B cell (primary cell): Measurements from ENCODE around the gene UBQLNL. TPM values are rescaled to one million over a fixed set of nuclear protein-coding genes. Genes with fewer than 3 reads are reported as not detected.

Experiments used
- ATAC-seq: fragments of 200-7000 bp; cut with Tn5 transposase; one replicate; pipeline ENCODE4 v1.10.0; 2021; ENCODE audit warnings: low read depth, mild to moderate bottlenecking, moderate number of reproducible peaks, moderate library complexity
- CTCF ChIA-PET: fragments of 350-600 bp; sonication (Branson Sonifier 250); formaldehyde crosslinking; loops from one replicate; lab custom pipeline; 2021; ENCODE audit warnings: antibody characterized with exemption, inconsistent platforms; lab: Charles Lee
- POLR2A ChIA-PET: fragments of 350-600 bp; sonication (Branson Sonifier 250); formaldehyde crosslinking; loops from one replicate; lab custom pipeline; 2021; ENCODE audit warnings: antibody characterized with exemption; lab: Charles Lee
- DNase-seq: peaks from one replicate; pipeline ENCODE4 v3.0.0; 2013
- H2AFZ ChIP-seq: 2 replicates; pipeline ENCODE4 v1.6.1; 2012; ENCODE audit warnings: mild to moderate bottlenecking, low read depth, low read length; ENCODE audit not compliant: insufficient read depth, poor library complexity, severe bottlenecking
- H3K27ac ChIP-seq, 2 donors: 1 replicate in 1 of 2; 2 replicates in 1 of 2; pipeline ENCODE4 v1.5.1; 2012 to 2013; ENCODE audit warnings: low read length in 2 of 2, mild to moderate bottlenecking in 2 of 2, moderate library complexity in 1 of 2
- H3K27me3 ChIP-seq, 4 experiments: fragments of 200-600 bp in 1 of 4; sonication (generic) in 1 of 4; replicated peaks in 1 of 4; 1 replicate in 2 of 4; 2 replicates in 2 of 4; pipeline versions ENCODE4 v1.6.1 to v1.7.0; 2013 to 2016; ENCODE audit warnings: low read length in 3 of 4, mild to moderate bottlenecking in 2 of 4, mixed read lengths in 1 of 4, moderate library complexity in 1 of 4; ENCODE audit not compliant: insufficient read depth in 4 of 4, control insufficient read depth in 3 of 4; ENCODE audit errors: control extremely low read depth in 1 of 4
- H3K36me3 ChIP-seq, 2 experiments: replicated peaks in 1 of 2; 1 replicate in 1 of 2; 2 replicates in 1 of 2; pipeline versions ENCODE4 v1.6.1 to v1.7.1; 2013; ENCODE audit warnings: low read length in 1 of 2; ENCODE audit not compliant: insufficient read depth in 2 of 2, control insufficient read depth in 1 of 2; ENCODE audit errors: control extremely low read depth in 1 of 2, extremely low read depth in 1 of 2
- H3K4me1 ChIP-seq, 2 donors: fragments of 200-600 bp in 1 of 2; sonication (generic) in 1 of 2; 1 replicate in 1 of 2; 2 replicates in 1 of 2; pipeline versions ENCODE4 v1.5.1 to v1.6.1; 2013 to 2017; ENCODE audit warnings: low read length in 2 of 2; ENCODE audit not compliant: control insufficient read depth in 2 of 2, insufficient read depth in 2 of 2
- H3K4me2 ChIP-seq: replicated peaks from 2 replicates; pipeline ENCODE3; 2012; ENCODE audit warnings: mild to moderate bottlenecking, low read depth, low read length; ENCODE audit not compliant: poor library complexity, severe bottlenecking
- H3K4me3 ChIP-seq, 5 experiments: fragments of 200-600 bp in 1 of 5; sonication (generic) in 1 of 5; 1 replicate in 3 of 5; 2 replicates in 2 of 5; pipeline versions ENCODE4 v1.5.1 to v1.7.0; 2011 to 2016; ENCODE audit warnings: low read length in 4 of 5, mild to moderate bottlenecking in 4 of 5, low read depth in 2 of 5, control low read depth in 1 of 5, moderate library complexity in 1 of 5; ENCODE audit not compliant: insufficient read depth in 1 of 5; ENCODE audit errors: control extremely low read depth in 1 of 5, extremely low read depth in 1 of 5
- H3K79me2 ChIP-seq: fragments of 200-600 bp; sonication (generic); one replicate; pipeline ENCODE4 v1.6.0; 2016; ENCODE audit warnings: low read length; ENCODE audit not compliant: control insufficient read depth, insufficient read depth
- H3K9ac ChIP-seq: fragments of 200-600 bp; sonication (generic); 2 replicates; pipeline ENCODE4 v1.6.1; 2017; ENCODE audit warnings: mild to moderate bottlenecking, low read length, moderate library complexity
- H3K9me3 ChIP-seq, 3 donors: one replicate each; pipeline versions ENCODE4 v1.6.1 to v1.7.1; 2013; ENCODE audit warnings: low read length in 2 of 3; ENCODE audit not compliant: control insufficient read depth in 2 of 3, insufficient read depth in 1 of 3; ENCODE audit errors: control extremely low read depth in 1 of 3
- H4K20me1 ChIP-seq: 2 replicates; pipeline ENCODE4 v1.6.0; 2012; ENCODE audit warnings: mild to moderate bottlenecking, low read length; ENCODE audit not compliant: insufficient read depth, control insufficient read depth, poor library complexity, severe bottlenecking
- H3K27ac Mint-ChIP-seq: one replicate; pipeline ENCODE4 v1.8.0; 2021; ENCODE audit warnings: mixed read lengths
- H3K27me3 Mint-ChIP-seq: one replicate; pipeline ENCODE4 v1.8.0; 2021; ENCODE audit warnings: mixed read lengths
- H3K4me1 Mint-ChIP-seq: one replicate; pipeline ENCODE4 v1.8.0; 2021; ENCODE audit warnings: mixed read lengths
- H3K4me3 Mint-ChIP-seq: one replicate; pipeline ENCODE4 v1.8.0; 2021; ENCODE audit warnings: mixed read lengths
- H3K9me3 Mint-ChIP-seq: one replicate; pipeline ENCODE4 v1.8.0; 2022; ENCODE audit warnings: mixed read lengths; ENCODE audit not compliant: insufficient read depth
- EZH2 ChIP-seq: IDR thresholded peaks from 2 replicates; pipeline ENCODE4 v1.6.1; 2012; ENCODE audit warnings: borderline replicate concordance, low read depth, mild to moderate bottlenecking, moderate library complexity, low read length; ENCODE audit not compliant: insufficient read depth, poor library complexity, severe bottlenecking
- WGBS: methylation state at CpG from one replicate; pipeline ENCODE4 v1.1.5; 2013; ENCODE audit warnings: missing lambda C conversion rate; ENCODE audit not compliant: insufficient coverage; 5-methylcytosine and 5-hydroxymethylcytosine counted together
- intact Hi-C: fragments of 100-400 bp; cut with micrococcal nuclease; formaldehyde crosslinking; loops from one replicate; pipeline ENCODE4 v1.10.0; 2022
- polyA plus RNA-seq: library from polyadenylated mRNA; depleted of rRNA; stranded (reverse); fragments of >200 nt; gene quantifications from 2 replicates; pipeline ENCODE4 v1.2.3, GENCODE V29; 2012
- total RNA-seq, 2 donors: library from RNA; stranded (reverse); fragments of 120-200 nt in 1 of 2; gene quantifications; 1 replicate in 1 of 2; 2 replicates in 1 of 2; pipeline versions ENCODE4 v1.2.3 to v1.2.4, GENCODE V29; 2013 to 2022
- TF ChIP-seq, protein P1 (sequence below): fragments of 200-600 bp; IDR thresholded peaks from one replicate; pipeline ENCODE4 v1.8.0; 2022; ENCODE audit warnings: antibody characterized with exemption, mild to moderate bottlenecking

UBQLNL gene
- total and polyA plus RNA-seq, 2 donors (not counting 1 experiment from before 2014, with no cell fraction given), result 1.3 to 1.9 TPM

- peaks cover 18% of the 10 kb centered on the region for H3K27me3 Mint-ChIP-seq
- H3K4me3 Mint-ChIP-seq, result no peak overlapping the region
- H3K4me3 ChIP-seq, result no peak overlapping the region
- H2AFZ ChIP-seq, result no peak overlapping the region
- H3K79me2 ChIP-seq, result no peaks in the 10 kb centered on the region
- H3K9ac ChIP-seq, result no peak overlapping the region
- no peaks in the 10 kb centered on the region for H3K27me3 ChIP-seq
- no peaks in the 10 kb centered on the region for H3K36me3 ChIP-seq
- H3K27ac Mint-ChIP-seq, result no peak overlapping the region
- H3K4me1 Mint-ChIP-seq, result no peaks in the 10 kb centered on the region
- 100% methylated on average over 1 of the region's 3 CpGs for WGBS
- no peaks in the 10 kb centered on the region for H3K9me3 ChIP-seq
- no peaks in the 10 kb centered on the region for H3K9me3 Mint-ChIP-seq
- ATAC-seq (no peak), DNase-seq (no peak)
- H3K4me2 ChIP-seq, result no peak overlapping the region
- no peak overlapping the region for H3K27ac ChIP-seq
- ChIA-PET POLR2A (no interaction called here), CTCF (no interaction called here)
- no peaks in the 10 kb centered on the region for H3K4me1 ChIP-seq
- no peaks in the 10 kb centered on the region for H4K20me1 ChIP-seq
- intact Hi-C loops, result no loop called here
- TF ChIP-seq, protein P1, sequence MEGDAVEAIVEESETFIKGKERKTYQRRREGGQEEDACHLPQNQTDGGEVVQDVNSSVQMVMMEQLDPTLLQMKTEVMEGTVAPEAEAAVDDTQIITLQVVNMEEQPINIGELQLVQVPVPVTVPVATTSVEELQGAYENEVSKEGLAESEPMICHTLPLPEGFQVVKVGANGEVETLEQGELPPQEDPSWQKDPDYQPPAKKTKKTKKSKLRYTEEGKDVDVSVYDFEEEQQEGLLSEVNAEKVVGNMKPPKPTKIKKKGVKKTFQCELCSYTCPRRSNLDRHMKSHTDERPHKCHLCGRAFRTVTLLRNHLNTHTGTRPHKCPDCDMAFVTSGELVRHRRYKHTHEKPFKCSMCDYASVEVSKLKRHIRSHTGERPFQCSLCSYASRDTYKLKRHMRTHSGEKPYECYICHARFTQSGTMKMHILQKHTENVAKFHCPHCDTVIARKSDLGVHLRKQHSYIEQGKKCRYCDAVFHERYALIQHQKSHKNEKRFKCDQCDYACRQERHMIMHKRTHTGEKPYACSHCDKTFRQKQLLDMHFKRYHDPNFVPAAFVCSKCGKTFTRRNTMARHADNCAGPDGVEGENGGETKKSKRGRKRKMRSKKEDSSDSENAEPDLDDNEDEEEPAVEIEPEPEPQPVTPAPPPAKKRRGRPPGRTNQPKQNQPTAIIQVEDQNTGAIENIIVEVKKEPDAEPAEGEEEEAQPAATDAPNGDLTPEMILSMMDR, result no peak
- no peak for TF ChIP-seq EZH2
Measured at GRCh38 chr11:5556596-5557188, 40.2 kb upstream of the UBQLNL start.

DNA sequence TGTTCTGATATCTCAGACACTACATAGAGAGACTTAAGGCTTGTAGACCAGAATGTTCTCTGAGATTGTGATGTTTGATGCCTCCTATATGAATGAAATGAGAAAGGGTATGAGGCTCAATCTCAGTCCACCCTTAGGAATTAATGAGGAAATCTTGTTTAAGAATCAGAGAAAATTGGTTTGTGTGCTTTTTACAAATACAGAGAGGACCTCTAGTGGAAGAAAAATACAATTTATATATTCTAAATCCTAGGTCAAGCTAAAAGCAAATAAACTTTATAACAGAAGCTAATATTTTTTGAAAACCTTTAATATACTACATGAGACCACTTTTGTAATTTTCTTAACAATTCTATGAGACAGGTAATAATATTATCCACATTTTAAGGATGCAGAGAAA is 36.8 kb upstream of the UBQLNL start:
- ATAC-seq (no peak), DNase-seq (no peak)
- ChIA-PET CTCF (no interaction called here), POLR2A (no interaction called here)
- H3K4me1 Mint-ChIP-seq, result no peaks in the 10 kb centered on the region
- Histone ChIP-seq H3K27ac (no peak overlapping the region), H2AFZ (no peak overlapping the region), H3K4me2 (no peak overlapping the region), H3K9me3 (no peaks in the 10 kb centered on the region), H3K4me1 (no peaks in the 10 kb centered on the region), H3K79me2 (no peaks in the 10 kb centered on the region), H4K20me1 (no peaks in the 10 kb centered on the region), H3K9ac (no peak overlapping the region), H3K36me3 (no peaks in the 10 kb centered on the region), H3K4me3 (no peak overlapping the region), H3K27me3 (no peaks in the 10 kb centered on the region)
- no peak for TF ChIP-seq EZH2
- TF ChIP-seq, protein P1, result no peak
- intact Hi-C loops, result no loop called here
- no peaks in the 10 kb centered on the region for H3K9me3 Mint-ChIP-seq
- no peak overlapping the region for H3K27ac Mint-ChIP-seq
- peaks cover 18% of the 10 kb centered on the region for H3K27me3 Mint-ChIP-seq
- H3K4me3 Mint-ChIP-seq, result no peak overlapping the region
